SK-N-SH treated with all-trans-retinoic acid at 6 μM for 48 hours (cell line): ENCODE measurements around the gene ABI1.

Experiments used
- ATAC-seq: fragments of 200-7000 bp; cut with Tn5 transposase; 3 replicates; pipeline ENCODE4 v1.9.1; 2020; ENCODE audit warnings: mild to moderate bottlenecking, moderate library complexity
- ARNTL ChIP-seq: fragments of 450-650 bp; formaldehyde crosslinking; IDR thresholded peaks from 2 replicates; pipeline ENCODE4 v1.5.0; 2020; ENCODE audit warnings: low read depth, mild to moderate bottlenecking, moderate library complexity, borderline replicate concordance
- BACH2 ChIP-seq: fragments of 250-450 bp; sonication (Bioruptor Pico); IDR thresholded peaks from 2 replicates; pipeline ENCODE4 v1.9.0; 2021; ENCODE audit warnings: mild to moderate bottlenecking, borderline replicate concordance
- CREB5 ChIP-seq: fragments of 250-450 bp; sonication (Bioruptor Pico); IDR thresholded peaks from 2 replicates; pipeline ENCODE4 v1.5.1; 2020; ENCODE audit warnings: low read depth, mild to moderate bottlenecking, moderate library complexity
- CSDC2 ChIP-seq: fragments of 250-450 bp; sonication (Bioruptor Pico); IDR thresholded peaks from 2 replicates; pipeline ENCODE4 v1.5.0; 2020; ENCODE audit warnings: mild to moderate bottlenecking, moderate library complexity
- CSRNP3 ChIP-seq: fragments of 250-450 bp; sonication (Bioruptor Pico); IDR thresholded peaks from 2 replicates; pipeline ENCODE4 v1.5.1; 2021; ENCODE audit warnings: mild to moderate bottlenecking, moderate library complexity
- ESRRG ChIP-seq: fragments of 250-450 bp; sonication (Bioruptor Pico); IDR thresholded peaks from 2 replicates; pipeline ENCODE4 v1.6.1; 2021; ENCODE audit warnings: mild to moderate bottlenecking
- GLIS3 ChIP-seq: fragments of 250-450 bp; sonication (Bioruptor Pico); IDR thresholded peaks from 2 replicates; pipeline ENCODE4 v1.5.0; 2020; ENCODE audit warnings: mild to moderate bottlenecking, moderate library complexity
- ISL1 ChIP-seq: fragments of 250-450 bp; sonication (Bioruptor Pico); IDR thresholded peaks from 2 replicates; pipeline ENCODE4 v2.1.2; 2022; ENCODE audit warnings: mild to moderate bottlenecking, moderate library complexity
- OSR1 ChIP-seq: fragments of 250-450 bp; sonication (Bioruptor Pico); IDR thresholded peaks from 2 replicates; pipeline ENCODE4 v1.8.0; 2022; ENCODE audit warnings: moderate library complexity, mild to moderate bottlenecking, inconsistent platforms
- PATZ1 ChIP-seq: fragments of 250-450 bp; sonication (Bioruptor Pico); IDR thresholded peaks from 2 replicates; pipeline ENCODE4 v1.8.0; 2020; ENCODE audit warnings: mild to moderate bottlenecking, moderate library complexity, borderline replicate concordance
- PPARA ChIP-seq: fragments of 250-450 bp; sonication (Bioruptor Pico); IDR thresholded peaks from 2 replicates; pipeline ENCODE4 v1.5.0; 2020; ENCODE audit warnings: mild to moderate bottlenecking, borderline replicate concordance
- RARB ChIP-seq: fragments of 250-450 bp; sonication (Bioruptor Pico); IDR thresholded peaks from 2 replicates; pipeline ENCODE4 v1.8.0; 2021; ENCODE audit warnings: mild to moderate bottlenecking, moderate library complexity
- SNAI2 ChIP-seq: fragments of 250-450 bp; sonication (Bioruptor Pico); IDR thresholded peaks from 2 replicates; pipeline ENCODE4 v1.5.0; 2020; ENCODE audit warnings: mild to moderate bottlenecking, moderate library complexity
- TCF4 ChIP-seq: fragments of 250-450 bp; sonication (Bioruptor Pico); IDR thresholded peaks from 2 replicates; pipeline ENCODE4 v1.8.0; 2021; ENCODE audit warnings: mild to moderate bottlenecking, moderate library complexity, borderline replicate concordance
- TOX ChIP-seq: fragments of 250-450 bp; sonication (Bioruptor Pico); IDR thresholded peaks from 2 replicates; pipeline ENCODE4 v1.8.0; 2021; ENCODE audit warnings: mild to moderate bottlenecking, moderate library complexity, borderline replicate concordance
- ZC3H10 ChIP-seq: fragments of 250-450 bp; sonication (Bioruptor Pico); IDR thresholded peaks from 2 replicates; pipeline ENCODE4 v1.5.1; 2021; ENCODE audit warnings: mild to moderate bottlenecking, moderate library complexity
- ZFP3 ChIP-seq: fragments of 250-450 bp; sonication (Bioruptor Pico); IDR thresholded peaks from 2 replicates; pipeline ENCODE4 v1.5.0; 2020; ENCODE audit warnings: mild to moderate bottlenecking, moderate library complexity
- ZFP30 ChIP-seq: fragments of 450-650 bp; formaldehyde crosslinking; IDR thresholded peaks from 2 replicates; pipeline ENCODE4 v1.5.0; 2022; ENCODE audit warnings: mild to moderate bottlenecking, moderate library complexity
- ZNF70 ChIP-seq: fragments of 450-650 bp; formaldehyde crosslinking; IDR thresholded peaks from 2 replicates; pipeline ENCODE4 v1.5.0; 2020; ENCODE audit warnings: mild to moderate bottlenecking, moderate library complexity
- ZNF8 ChIP-seq: fragments of 450-650 bp; formaldehyde crosslinking; IDR thresholded peaks from 2 replicates; pipeline ENCODE4 v1.5.0; 2020; ENCODE audit warnings: mild to moderate bottlenecking, moderate library complexity

The ABI1 gene

GRCh38 chr10:26706936-26707335 is 153.8 kb downstream of the ABI1 start:
- no peak for ATAC-seq
- no peak for TF ChIP-seq CREB5 (CRISPR knock-in tag)
- no peak for TF ChIP-seq CSDC2 (CRISPR knock-in tag)
- TF ChIP-seq SNAI2 = no peak
- no peak for TF ChIP-seq PPARA (CRISPR knock-in tag)
- no peak for TF ChIP-seq ARNTL (CRISPR knock-in tag)
- TF ChIP-seq BACH2 (CRISPR knock-in tag) = no peak
- no peak for TF ChIP-seq CSRNP3
- no peak for TF ChIP-seq ZNF70 (CRISPR knock-in tag)
- TF ChIP-seq PATZ1 (CRISPR knock-in tag) = no peak
- no peak for TF ChIP-seq ZFP30 (CRISPR knock-in tag)
- TF ChIP-seq RARB (CRISPR knock-in tag) = no peak
- no peak for TF ChIP-seq GLIS3 (CRISPR knock-in tag)
- TF ChIP-seq TCF4 = no peak
- TF ChIP-seq, all 23 proteins: peak for 0

GRCh38 chr10:26706206-26706605 is 154.6 kb downstream of the ABI1 start:
- TF ChIP-seq TCF4 (no peak), ESRRG (CRISPR knock-in tag) (no peak), SNAI2 (no peak), PATZ1 (CRISPR knock-in tag) (no peak), TOX (no peak), PPARA (CRISPR knock-in tag) (no peak), ISL1 (CRISPR knock-in tag) (no peak), ZNF70 (CRISPR knock-in tag) (no peak)
- ATAC-seq = no peak

GRCh38 chr10:26703974-26704373 is 156.8 kb downstream of the ABI1 start:
- TF ChIP-seq GLIS3 (CRISPR knock-in tag) (no peak), ZNF70 (CRISPR knock-in tag) (no peak), TCF4 (no peak), ZFP3 (no peak), TOX (no peak), ZNF8 (no peak), ARNTL (CRISPR knock-in tag) (no peak), ZFP30 (CRISPR knock-in tag) (no peak), ZC3H10 (CRISPR knock-in tag) (no peak), CSDC2 (CRISPR knock-in tag) (no peak), CREB5 (CRISPR knock-in tag) (no peak), BACH2 (CRISPR knock-in tag) (no peak), OSR1 (CRISPR knock-in tag) (no peak), CSRNP3 (no peak)
- ATAC-seq = no peak
